GM18867 (cell line): ENCODE data around the gene ALPP.
"Not testable (repeated sequence)": the region's sequence is repeated elsewhere in the genome, so short reads cannot be mapped to it uniquely, and the experiment has no call there.

Experiments
- ATAC-seq: cut with Tn5 transposase; IDR thresholded peaks from one replicate; pipeline ENCODE4 v1.9.1; 2021; ENCODE audit warnings: mild to moderate bottlenecking, moderate library complexity; ENCODE audit not compliant: unreplicated experiment

Gene ALPP

GRCh38 chr2:232400256-232401015, 21.9 kb downstream of the ALPP start:
- ATAC-seq: no peak

DNA sequence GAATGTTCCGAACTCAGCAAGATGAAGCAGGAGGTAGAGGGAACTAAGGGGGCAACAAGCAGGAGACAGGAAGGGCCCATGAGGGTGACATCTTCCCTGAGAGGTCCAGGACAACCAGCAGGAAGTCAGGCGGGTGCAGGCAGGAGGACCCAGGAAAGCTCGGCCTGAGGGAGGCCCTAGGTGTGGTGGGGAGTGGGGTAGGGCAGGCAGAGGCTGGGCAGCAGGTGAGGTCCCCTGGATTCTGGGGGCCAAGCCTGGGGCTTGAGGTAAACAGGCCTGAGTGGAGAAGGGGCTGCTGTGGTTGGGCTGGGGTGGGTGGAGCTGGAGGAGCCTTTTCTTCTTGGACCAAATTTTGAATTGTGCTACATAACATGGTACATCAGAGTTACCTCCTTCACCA, 24.0 kb downstream of the ALPP start:
- ATAC-seq: no peak

DNA sequence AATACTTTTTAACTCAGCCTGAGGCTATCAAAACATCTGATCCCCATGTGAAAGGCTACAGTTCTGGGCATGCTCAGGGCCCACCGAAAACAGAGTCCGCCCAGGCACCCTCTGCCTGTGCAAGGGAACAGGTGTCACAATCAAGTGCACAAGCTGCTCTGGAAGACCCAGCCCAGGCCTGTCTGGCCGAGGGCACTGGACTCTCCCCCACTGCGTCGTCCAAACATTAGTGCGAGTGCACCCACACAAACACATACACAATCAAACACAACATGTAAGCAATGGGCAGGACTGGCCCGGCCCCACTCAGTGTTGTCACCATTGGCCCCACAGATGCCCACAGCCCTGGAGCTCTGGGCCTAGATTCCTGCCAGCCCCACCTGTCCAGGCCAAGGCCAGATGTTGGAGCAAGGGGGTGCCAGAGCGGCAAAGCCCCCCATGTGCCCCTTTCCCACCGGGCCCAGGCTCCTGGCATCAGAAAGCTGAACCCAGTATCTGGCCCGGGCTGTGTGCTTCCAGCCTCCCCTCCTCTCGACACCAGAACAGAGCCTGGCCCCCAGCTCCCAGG, 27.5 kb downstream of the ALPP start:
- no peak for ATAC-seq

DNA sequence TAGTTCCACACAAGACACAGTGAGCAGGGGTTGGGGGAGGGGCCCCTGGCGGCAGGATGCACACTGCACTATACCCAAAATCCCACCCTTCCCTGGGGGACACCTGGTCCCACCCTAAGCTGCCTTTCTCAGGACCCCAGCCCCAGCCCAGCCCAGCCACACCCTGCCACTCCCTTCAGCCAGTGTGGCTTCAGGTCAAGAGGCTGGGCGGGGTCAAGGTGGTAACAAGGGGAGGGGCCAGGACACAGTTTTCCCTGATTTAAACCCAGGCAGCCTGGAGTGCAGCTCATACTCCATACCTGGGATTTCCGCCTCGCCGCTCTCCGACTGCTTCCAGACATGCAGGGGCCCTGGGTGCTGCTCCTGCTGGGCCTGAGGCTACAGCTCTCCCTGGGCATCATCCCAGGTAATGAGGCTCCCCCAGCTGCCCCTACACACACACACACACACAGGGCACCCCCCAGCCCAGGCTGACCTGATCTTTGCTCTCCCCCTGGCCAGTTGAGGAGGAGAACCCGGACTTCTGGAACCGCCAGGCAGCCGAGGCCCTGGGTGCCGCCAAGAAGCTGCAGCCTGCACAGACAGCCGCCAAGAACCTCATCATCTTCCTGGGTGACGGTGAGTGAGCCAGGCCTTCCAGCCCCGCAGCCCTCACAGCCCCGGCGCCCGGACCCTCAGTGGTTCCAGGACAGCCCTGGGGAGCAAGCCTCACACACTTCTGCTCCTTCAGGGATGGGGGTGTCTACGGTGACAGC, 28.2 kb downstream of the ALPP start, which contains the start of gene ALPG:
Gene ALPG, plus strand, starts transcription at position 289 of the 755 bp plus-strand sequence. Its CDS starts 51 bp downstream, at position 340.
- no peak for ATAC-seq

DNA sequence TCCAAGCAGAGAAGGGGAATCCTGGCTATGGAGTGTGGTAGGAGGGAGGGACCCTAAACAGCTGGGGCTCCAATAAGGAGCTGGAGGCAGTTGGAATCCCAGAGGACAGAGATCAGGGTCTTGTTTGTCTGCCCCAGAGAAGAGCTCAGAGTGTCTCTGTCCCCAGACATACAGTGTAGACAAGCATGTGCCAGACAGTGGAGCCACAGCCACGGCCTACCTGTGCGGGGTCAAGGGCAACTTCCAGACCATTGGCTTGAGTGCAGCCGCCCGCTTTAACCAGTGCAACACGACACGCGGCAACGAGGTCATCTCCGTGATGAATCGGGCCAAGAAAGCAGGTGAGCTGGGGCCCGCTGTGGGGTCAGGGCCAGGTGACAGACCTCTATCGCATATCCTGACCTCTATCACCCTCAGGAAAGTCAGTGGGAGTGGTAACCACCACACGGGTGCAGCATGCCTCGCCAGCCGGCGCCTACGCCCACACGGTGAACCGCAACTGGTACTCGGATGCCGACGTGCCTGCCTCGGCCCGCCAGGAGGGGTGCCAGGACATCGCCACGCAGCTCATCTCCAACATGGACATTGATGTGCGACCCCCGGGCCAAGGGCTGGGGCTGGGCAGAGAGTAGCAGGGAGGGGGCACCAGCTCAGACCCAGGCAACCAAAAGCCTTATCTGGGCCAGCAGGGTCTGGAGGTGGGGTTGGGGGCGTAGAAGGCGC, 29.0 kb downstream of the ALPP start:
- ATAC-seq: not testable (repeated sequence)

GRCh38 chr2:232408269-232408668, 29.7 kb downstream of the ALPP start:
- not testable (repeated sequence) for ATAC-seq

- not testable (repeated sequence) for ATAC-seq
These were observed 31.1 kb downstream of the ALPP start for GRCh38 chr2:232409617-232410016.

- ATAC-seq: no peak
These were observed 31.8 kb downstream of the ALPP start for GRCh38 chr2:232410238-232410900.

DNA sequence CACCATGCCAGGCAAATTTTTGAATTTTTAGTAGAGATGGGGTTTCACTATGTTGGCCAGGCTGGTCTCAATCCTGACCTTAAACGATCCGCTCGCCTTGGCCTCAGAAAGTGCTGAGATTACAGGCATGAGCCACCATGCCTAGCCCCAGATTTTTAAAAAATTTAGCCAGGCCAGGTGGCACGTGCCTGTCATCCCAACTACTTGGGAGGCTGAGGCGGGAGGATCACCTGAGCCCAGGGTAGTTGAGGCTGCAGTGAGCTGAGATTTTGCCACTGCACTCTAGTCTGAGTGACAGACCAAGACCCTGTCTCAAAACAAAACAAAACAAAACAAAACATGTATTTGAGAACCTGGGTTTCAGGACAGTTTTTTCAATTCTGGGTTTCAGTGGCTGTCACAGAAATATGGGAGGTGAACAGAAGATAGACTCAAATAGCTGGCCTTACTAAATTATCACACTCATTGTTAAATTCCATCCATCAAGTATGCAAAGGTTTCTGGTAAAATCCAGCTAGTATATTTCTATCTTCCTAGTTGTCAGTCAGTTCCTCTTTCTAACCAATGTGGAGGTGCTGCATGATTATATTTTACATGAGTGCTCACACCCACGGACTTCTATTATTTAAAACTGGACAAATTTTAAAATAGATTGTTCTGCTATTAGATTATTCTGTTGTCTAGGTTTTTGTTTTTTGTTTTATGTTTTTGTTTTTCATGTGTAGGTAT, 33.5 kb downstream of the ALPP start:
- ATAC-seq: no peak

DNA sequence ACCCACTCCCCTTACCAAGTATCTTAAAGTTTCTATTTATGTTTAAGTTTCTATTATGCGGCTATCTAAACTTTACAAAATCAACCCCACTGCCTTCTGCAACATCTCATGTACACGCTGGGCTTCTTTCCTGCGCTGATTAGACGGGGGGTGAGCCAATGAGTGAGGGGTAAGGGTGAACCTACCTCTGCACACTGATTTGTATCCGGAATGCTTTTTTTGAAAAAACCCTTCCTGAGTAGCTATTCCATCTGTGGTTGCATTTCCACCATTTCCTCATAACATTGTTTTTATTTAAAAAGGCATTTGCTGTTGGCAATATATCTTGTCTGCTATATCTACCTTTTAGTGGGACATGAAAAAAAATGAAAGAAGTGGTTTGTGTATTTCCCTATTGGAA, 34.4 kb downstream of the ALPP start:
- ATAC-seq: no peak

DNA sequence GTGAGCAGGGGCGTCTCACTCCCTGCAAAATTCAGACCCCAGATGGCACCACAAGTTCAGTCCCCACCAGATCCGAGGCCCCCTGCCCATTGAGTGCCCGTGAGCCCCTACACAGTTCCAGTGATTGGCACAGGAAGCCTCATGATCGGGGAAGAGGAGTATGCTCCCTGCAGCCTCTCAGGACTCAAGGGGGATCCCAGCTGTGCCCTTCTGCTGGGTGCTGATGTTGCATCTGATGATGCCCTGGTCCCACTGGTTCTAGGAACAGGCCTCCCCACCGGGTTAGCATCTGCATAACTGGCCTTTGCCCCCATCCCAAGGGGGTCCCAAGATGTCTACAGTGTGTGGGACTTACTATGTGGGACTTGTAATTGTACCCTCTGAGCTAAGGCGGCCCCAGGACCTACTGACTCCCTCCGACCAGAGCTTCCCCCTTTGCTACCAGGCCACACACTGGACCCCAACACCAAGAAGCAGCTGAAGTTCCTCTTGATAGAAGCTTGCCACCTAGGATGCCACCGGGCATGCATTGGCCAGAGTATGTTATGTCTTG, 36.7 kb downstream of the ALPP start:
- ATAC-seq: no peak

DNA sequence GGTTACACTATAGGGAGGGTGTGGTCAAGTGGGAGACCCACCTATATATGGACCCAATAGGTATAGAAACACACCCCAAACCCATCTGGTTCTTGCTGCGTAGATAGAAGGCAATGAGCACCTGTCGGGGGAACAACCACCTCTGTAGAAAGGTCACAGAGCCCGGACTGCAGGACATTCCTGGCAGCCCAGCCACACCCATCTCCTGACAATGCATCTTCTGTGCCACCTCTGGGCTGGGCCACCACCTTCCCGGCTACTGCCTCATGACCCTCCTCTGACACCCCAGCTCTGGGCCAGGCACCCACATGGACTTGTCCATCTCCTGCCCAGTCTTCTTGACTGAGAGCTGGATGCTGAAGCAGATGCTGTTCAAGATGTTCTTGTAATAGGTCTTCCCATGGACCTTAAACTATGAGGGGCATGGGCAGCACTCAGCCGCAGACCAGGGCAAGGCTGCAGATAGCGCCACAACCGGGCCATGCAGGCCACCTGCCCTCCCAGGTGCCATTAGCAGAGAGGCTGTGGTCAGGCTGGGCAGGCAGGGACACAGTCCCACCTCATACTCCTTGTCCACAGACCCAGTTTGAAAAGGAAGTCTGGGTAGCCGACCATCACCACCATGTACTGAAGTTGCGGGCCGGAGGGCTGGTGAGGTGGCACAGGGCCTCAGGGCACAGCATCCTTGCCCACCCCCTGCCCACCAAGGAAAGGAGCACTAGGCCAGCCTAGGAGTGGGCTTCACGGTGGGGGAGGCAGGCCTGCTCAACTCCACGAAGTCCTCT, 37.4 kb downstream of the ALPP start:
- ATAC-seq: no peak

DNA sequence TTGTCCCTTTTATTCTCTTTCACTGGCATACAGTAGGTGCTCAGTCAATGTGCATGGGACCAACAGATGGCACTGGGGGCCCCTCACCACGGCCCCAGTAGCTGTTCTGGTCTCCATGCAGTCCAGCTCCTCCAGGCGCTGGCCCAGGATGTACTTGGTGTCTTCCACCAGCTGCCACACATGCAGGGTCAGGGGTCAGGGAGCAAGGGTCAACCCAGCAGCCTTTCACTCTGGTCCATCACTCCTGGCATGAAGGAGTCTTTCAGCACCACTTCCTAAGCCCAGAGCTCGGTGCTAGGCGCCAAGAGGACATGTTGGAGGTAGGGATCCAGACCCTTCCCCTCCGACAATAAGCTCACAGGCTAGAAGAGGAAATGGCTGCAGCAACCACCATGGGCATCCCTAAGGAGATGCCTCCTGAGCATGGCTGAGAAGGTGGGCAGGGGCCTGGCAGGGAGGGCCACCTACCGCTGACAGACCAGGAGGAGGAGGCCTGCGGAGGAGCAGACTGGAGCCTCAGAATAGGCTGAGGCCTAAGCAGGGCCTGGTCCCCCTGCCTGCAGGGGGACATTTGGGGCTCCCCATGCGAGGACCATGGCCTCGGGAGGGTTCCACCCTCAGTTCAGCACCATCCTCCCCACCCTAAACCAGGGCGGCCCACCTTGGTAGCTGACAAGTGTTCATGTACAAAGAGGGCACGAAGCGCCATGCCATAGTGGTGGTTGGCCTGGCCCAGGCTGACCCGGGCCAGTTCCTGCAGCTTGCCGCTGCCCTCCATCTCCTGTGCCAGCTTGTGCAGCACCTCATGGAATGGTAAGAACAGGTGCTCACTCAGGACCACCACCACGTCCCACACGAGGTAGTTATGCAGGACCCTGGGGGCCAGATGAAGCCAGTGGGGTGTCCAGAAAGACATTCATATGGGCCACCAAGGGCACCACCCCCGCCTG, 38.2 kb downstream of the ALPP start:
- no peak for ATAC-seq

DNA sequence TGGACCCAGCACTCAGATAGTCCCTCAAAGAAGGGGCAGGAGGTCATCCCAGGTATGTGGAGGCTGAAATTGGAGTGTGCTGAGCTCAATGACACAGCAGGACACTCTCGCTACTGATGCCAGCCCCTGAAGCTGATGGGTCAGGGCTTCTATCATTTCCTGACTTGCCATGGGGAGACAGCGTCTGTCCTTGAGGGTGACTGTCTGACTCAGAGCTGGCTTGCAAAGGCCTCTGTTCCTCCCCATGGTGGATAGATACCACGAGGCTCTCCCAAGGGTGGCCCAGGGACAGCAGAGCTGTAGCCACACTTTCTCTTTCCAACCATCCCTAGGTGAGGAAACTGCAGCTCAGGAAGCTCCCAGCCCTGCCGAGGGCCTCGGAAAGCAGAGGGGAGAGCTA, 38.9 kb downstream of the ALPP start:
- ATAC-seq: no peak

GRCh38 chr2:232418056-232418455, 39.5 kb downstream of the ALPP start:
- no peak for ATAC-seq

DNA sequence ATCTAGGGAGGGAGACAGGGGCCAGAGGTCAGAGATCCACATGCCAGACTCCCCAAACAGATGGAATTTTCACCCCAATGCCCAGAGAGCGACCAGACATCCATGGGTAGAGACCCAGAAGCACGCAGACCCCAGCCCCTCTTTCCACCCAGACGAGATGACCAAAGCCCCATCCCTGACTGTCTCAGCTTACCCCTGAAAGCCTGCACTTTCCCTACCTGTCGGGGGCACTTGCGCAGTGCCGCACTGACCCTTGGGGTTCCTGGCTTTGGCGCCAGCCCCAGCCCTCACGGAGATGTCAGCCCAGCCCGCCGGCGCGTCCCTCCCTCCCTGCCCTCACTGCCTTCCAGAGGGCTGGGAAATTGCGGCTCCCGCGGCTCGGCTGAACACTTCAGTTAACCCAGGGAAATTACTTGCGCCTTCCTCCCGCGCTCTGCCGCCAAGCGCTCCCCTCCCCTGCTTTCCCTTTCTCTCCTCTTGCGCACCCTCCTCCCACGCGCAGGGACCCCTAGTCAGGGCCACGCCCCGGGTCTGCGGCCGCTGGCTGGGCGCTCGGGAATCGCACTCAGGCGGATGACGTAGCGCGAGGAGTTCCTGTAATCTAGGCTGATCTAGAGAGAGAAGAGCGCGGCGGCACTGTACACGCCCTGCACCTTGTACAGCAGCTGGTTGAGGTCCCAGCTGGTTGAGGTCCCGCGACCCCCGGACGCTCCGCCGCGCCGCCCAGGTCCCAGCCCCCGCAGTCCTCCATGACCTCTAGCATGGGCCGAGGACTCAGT, 40.1 kb downstream of the ALPP start:
- no peak for ATAC-seq
